Measurements from ENCODE around the gene SLC17A3.

SLC17A3 gene

DNA sequence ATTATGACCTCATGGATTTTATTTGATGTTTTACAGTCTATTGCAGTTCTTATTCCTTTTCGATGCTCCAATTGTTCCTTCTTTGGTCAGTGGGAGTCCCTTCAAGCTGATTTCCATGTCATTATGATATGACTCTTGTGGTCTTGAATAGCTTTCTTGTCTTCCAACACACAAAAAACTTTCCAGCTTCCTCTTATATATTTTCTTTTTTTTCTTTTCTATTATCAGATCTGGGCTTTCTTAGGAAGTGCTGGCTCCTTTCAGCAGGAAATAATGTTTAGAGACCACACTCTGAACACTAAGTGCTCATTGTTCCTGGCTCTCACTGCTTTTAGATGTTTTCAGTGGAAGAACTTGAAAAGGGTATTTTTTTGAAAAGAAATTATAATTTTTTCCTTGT lies 39.1 kb downstream of the SLC17A3 start:
- H3K27me3 ChIP-seq (ENCODE audit: low read length) = 0 out of 2 replicates have a peak, but pooled peaks cover 4% of the 10 kb centered on the region
- H3K4me3 ChIP-seq (ENCODE audit: insufficient read depth, low read length, poor library complexity, severe bottlenecking) = no peak overlapping the region
- H3K4me2 ChIP-seq (ENCODE audit: low read depth, low read length, poor library complexity, severe bottlenecking) = no peak overlapping the region
- no peaks in the 10 kb centered on the region for H3F3A ChIP-seq (ENCODE audit: insufficient read depth)
- no peak overlapping the region for H2AFZ ChIP-seq (ENCODE audit: low read depth, low read length, severe bottlenecking)
- no peak overlapping the region for H3K9ac ChIP-seq (ENCODE audit: low read length)
- H3K9me3 ChIP-seq (ENCODE audit: insufficient read depth, low read length) = no peaks in the 10 kb centered on the region
- no peaks in the 10 kb centered on the region for H3K79me2 ChIP-seq (ENCODE audit: insufficient read depth, low read length)
- no peak for TF ChIP-seq EZH2phosphoT487 (conservative IDR thresholded peaks at IDR 0.05; ENCODE audit: low read length)
- TF ChIP-seq, protein P1, sequence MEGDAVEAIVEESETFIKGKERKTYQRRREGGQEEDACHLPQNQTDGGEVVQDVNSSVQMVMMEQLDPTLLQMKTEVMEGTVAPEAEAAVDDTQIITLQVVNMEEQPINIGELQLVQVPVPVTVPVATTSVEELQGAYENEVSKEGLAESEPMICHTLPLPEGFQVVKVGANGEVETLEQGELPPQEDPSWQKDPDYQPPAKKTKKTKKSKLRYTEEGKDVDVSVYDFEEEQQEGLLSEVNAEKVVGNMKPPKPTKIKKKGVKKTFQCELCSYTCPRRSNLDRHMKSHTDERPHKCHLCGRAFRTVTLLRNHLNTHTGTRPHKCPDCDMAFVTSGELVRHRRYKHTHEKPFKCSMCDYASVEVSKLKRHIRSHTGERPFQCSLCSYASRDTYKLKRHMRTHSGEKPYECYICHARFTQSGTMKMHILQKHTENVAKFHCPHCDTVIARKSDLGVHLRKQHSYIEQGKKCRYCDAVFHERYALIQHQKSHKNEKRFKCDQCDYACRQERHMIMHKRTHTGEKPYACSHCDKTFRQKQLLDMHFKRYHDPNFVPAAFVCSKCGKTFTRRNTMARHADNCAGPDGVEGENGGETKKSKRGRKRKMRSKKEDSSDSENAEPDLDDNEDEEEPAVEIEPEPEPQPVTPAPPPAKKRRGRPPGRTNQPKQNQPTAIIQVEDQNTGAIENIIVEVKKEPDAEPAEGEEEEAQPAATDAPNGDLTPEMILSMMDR (IDR thresholded peaks at IDR 0.05; ENCODE audit: insufficient read depth, low read length, poor library complexity, severe bottlenecking) = no peak
- H3K36me3 ChIP-seq (ENCODE audit: low read length) = no peaks in the 10 kb centered on the region
- no peaks in the 10 kb centered on the region for H4K20me1 ChIP-seq (ENCODE audit: low read depth, low read length)
- H3K9me2 ChIP-seq (replicated peaks; ENCODE audit: insufficient read depth, low read length) = no peaks in the 10 kb centered on the region
- no peak overlapping the region for H3K27ac ChIP-seq (ENCODE audit: low read depth, low read length)

GRCh38 chr6:25833136-25833535 lies 40.9 kb downstream of the SLC17A3 start:
- no peak overlapping the region for H2AFZ ChIP-seq (ENCODE audit: low read depth, low read length, severe bottlenecking)
- no peak overlapping the region for H3K27ac ChIP-seq (ENCODE audit: low read depth, low read length)
- no peaks in the 10 kb centered on the region for H3K27me3 ChIP-seq (ENCODE audit: low read length)
- TF ChIP-seq, protein P1 (IDR thresholded peaks at IDR 0.05; ENCODE audit: insufficient read depth, low read length, poor library complexity, severe bottlenecking) = no peak
- no peak for TF ChIP-seq EZH2phosphoT487 (conservative IDR thresholded peaks at IDR 0.05; ENCODE audit: low read length)
- no peaks in the 10 kb centered on the region for H3K79me2 ChIP-seq (ENCODE audit: insufficient read depth, low read length)
- no peak overlapping the region for H3K9ac ChIP-seq (ENCODE audit: low read length)
- no peaks in the 10 kb centered on the region for H4K20me1 ChIP-seq (ENCODE audit: low read depth, low read length)
- H3K9me3 ChIP-seq (ENCODE audit: insufficient read depth, low read length) = no peaks in the 10 kb centered on the region
- H3F3A ChIP-seq (ENCODE audit: insufficient read depth) = no peaks in the 10 kb centered on the region
- no peaks in the 10 kb centered on the region for H3K9me2 ChIP-seq (replicated peaks; ENCODE audit: insufficient read depth, low read length)
- H3K36me3 ChIP-seq (ENCODE audit: low read length) = no peaks in the 10 kb centered on the region; the same call in 1 of the 2 replicates
- no peak overlapping the region for H3K4me3 ChIP-seq (ENCODE audit: insufficient read depth, low read length, poor library complexity, severe bottlenecking)
- no peak overlapping the region for H3K4me2 ChIP-seq (ENCODE audit: low read depth, low read length, poor library complexity, severe bottlenecking)

- Histone ChIP-seq H3K9ac (ENCODE audit: low read length) (no peak overlapping the region), H3F3A (ENCODE audit: insufficient read depth) (no peaks in the 10 kb centered on the region), H3K36me3 (ENCODE audit: low read length) (no peaks in the 10 kb centered on the region; the same call in 1 of the 2 replicates), H4K20me1 (ENCODE audit: low read depth, low read length) (no peaks in the 10 kb centered on the region), H3K4me2 (ENCODE audit: low read depth, low read length, poor library complexity, severe bottlenecking) (no peak overlapping the region), H3K27me3 (ENCODE audit: low read length) (no peaks in the 10 kb centered on the region), H3K4me3 (ENCODE audit: insufficient read depth, low read length, poor library complexity, severe bottlenecking) (no peak overlapping the region), H3K27ac (ENCODE audit: low read depth, low read length) (no peak overlapping the region), H3K79me2 (ENCODE audit: insufficient read depth, low read length) (no peaks in the 10 kb centered on the region), H3K9me2 (replicated peaks; ENCODE audit: insufficient read depth, low read length) (no peaks in the 10 kb centered on the region), H2AFZ (ENCODE audit: low read depth, low read length, severe bottlenecking) (no peak overlapping the region), H3K9me3 (ENCODE audit: insufficient read depth, low read length) (no peaks in the 10 kb centered on the region)
- no peak for TF ChIP-seq EZH2phosphoT487 (conservative IDR thresholded peaks at IDR 0.05; ENCODE audit: low read length)
- TF ChIP-seq, protein P1 (IDR thresholded peaks at IDR 0.05; ENCODE audit: insufficient read depth, low read length, poor library complexity, severe bottlenecking) = no peak
These were observed 41.4 kb downstream of the SLC17A3 start for GRCh38 chr6:25832670-25833069.

Measured in SU-DHL-6 (cell line).